SH-SY5Y (cell line): ENCODE measurements around the gene NFKB1.

ENCODE experiments used
- GATA2 ChIP-seq: IDR thresholded peaks from 2 replicates; pipeline ENCODE4 v1.6.1; 2011; ENCODE audit warnings: mild to moderate bottlenecking, low read depth, low read length
- GATA3 ChIP-seq: IDR thresholded peaks from 2 replicates; pipeline ENCODE4 v1.6.1; 2011; ENCODE audit warnings: low read depth, mild to moderate bottlenecking, low read length, moderate library complexity

Gene NFKB1

GRCh38 chr4:102492531-102493241 is 8.5 kb upstream of the NFKB1 start:
- no peak for TF ChIP-seq GATA2

- TF ChIP-seq GATA3 = no peak
Observed at GRCh38 chr4:102493257-102493656, 7.9 kb upstream of the NFKB1 start.

GRCh38 chr4:102493794-102494193 is 7.4 kb upstream of the NFKB1 start:
- TF ChIP-seq GATA3 (no peak), GATA2 (no peak)

GRCh38 chr4:102494603-102495002 is 6.6 kb upstream of the NFKB1 start:
- no peak for TF ChIP-seq GATA3
- TF ChIP-seq GATA2 = no peak

GRCh38 chr4:102497986-102498385 is 3.2 kb upstream of the NFKB1 start:
- no peak for TF ChIP-seq GATA3
- no peak for TF ChIP-seq GATA2

GRCh38 chr4:102500352-102500695 is 835 bp upstream of the NFKB1 start:
- TF ChIP-seq GATA3 = no peak
- no peak for TF ChIP-seq GATA2

GRCh38 chr4:102501447-102501696 is 213 bp downstream of the NFKB1 start:
- TF ChIP-seq GATA3 = no peak
- no peak for TF ChIP-seq GATA2

- TF ChIP-seq GATA3 = no peak
- TF ChIP-seq GATA2 = no peak
Observed at GRCh38 chr4:102502543-102502818, 1.3 kb downstream of the NFKB1 start.

- TF ChIP-seq GATA2 = no peak
- no peak for TF ChIP-seq GATA3
Observed at GRCh38 chr4:102503301-102503746, 2.2 kb downstream of the NFKB1 start.

GRCh38 chr4:102503831-102504786 is 3.0 kb downstream of the NFKB1 start:
- no peak for TF ChIP-seq GATA2
- no peak for TF ChIP-seq GATA3

- TF ChIP-seq GATA3 (no peak), GATA2 (no peak)
Observed at GRCh38 chr4:102504941-102505340, 3.8 kb downstream of the NFKB1 start.

- no peak for TF ChIP-seq GATA2
- no peak for TF ChIP-seq GATA3
Observed at GRCh38 chr4:102505708-102506107, 4.5 kb downstream of the NFKB1 start.

GRCh38 chr4:102506523-102506922 is 5.4 kb downstream of the NFKB1 start:
- TF ChIP-seq GATA3 = no peak

GRCh38 chr4:102511830-102512605 is 10.9 kb downstream of the NFKB1 start:
- TF ChIP-seq GATA2 = no peak
- TF ChIP-seq GATA3 = no peak

GRCh38 chr4:102514298-102514964 is 13.3 kb downstream of the NFKB1 start:
- TF ChIP-seq GATA2 (no peak), GATA3 (no peak)
